Suprapubic skin (tissue), 4 donors: ENCODE measurements around the gene PYURF.

Experiments used
- POLR2A ChIP-seq, 2 donors: fragments of 450-650 bp; IDR thresholded peaks; one replicate each; pipeline ENCODE4 v1.6.1; 2017; ENCODE audit warnings: antibody characterized with exemption in 2 of 2, mild to moderate bottlenecking in 2 of 2, moderate library complexity in 2 of 2
- POLR2AphosphoS5 ChIP-seq, 3 donors: sonication (generic); formaldehyde crosslinking; IDR thresholded peaks; one replicate each; pipeline ENCODE4 v1.6.1; 2017; ENCODE audit warnings: antibody characterized with exemption in 3 of 3
- TF ChIP-seq, protein P1 (sequence below), 2 donors: fragments of 200-600 bp in 1 of 2; fragments of 450-650 bp in 1 of 2; sonication (generic) in 1 of 2; IDR thresholded peaks; one replicate each; pipeline ENCODE4 v1.5.1; 2016 to 2019; ENCODE audit warnings: antibody characterized with exemption in 2 of 2, mild to moderate bottlenecking in 1 of 2, moderate library complexity in 1 of 2

DNA sequence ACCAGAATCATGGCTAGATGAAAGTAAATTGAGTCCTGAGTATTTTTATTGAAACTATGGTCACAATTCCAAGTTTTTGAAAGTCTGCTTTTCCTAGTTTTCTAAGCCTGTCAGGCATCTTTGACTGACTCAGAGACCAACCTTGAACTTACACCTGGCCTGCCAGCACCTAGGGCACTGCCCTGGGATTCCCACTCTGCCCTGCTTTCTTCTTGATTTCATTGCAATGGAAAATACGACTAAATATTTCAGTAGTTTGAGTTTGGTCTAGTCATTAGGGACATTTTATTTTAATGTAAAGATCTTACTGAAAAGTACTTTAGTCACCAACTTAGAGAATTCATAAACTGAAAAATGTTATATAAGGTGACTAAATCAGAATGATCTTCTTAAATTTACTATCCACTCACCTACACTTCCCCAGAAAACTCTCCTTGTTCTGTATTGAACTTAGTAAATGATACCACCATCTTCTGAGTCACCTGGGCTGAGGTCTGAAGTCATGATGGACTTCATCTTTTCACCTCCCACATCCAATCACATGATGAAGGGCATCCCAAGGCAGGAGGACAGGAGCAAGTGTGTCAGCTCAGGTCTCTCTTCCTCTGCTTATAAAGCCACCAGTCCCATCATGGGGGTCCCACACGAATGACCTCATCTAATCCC lies 11.6 kb upstream of the PYURF start:
- TF ChIP-seq, protein P1, sequence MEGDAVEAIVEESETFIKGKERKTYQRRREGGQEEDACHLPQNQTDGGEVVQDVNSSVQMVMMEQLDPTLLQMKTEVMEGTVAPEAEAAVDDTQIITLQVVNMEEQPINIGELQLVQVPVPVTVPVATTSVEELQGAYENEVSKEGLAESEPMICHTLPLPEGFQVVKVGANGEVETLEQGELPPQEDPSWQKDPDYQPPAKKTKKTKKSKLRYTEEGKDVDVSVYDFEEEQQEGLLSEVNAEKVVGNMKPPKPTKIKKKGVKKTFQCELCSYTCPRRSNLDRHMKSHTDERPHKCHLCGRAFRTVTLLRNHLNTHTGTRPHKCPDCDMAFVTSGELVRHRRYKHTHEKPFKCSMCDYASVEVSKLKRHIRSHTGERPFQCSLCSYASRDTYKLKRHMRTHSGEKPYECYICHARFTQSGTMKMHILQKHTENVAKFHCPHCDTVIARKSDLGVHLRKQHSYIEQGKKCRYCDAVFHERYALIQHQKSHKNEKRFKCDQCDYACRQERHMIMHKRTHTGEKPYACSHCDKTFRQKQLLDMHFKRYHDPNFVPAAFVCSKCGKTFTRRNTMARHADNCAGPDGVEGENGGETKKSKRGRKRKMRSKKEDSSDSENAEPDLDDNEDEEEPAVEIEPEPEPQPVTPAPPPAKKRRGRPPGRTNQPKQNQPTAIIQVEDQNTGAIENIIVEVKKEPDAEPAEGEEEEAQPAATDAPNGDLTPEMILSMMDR (IDR thresholded peaks at IDR 0.05): no peak
- TF ChIP-seq POLR2A (IDR thresholded peaks at IDR 0.05): no peak
- TF ChIP-seq POLR2AphosphoS5 (IDR thresholded peaks at IDR 0.05): no peak
